Occipital lobe (tissue), 2 donors: Measurements from ENCODE around the gene SKIC8. TPM values are rescaled to one million over a fixed set of nuclear protein-coding genes. Genes with fewer than 3 reads are reported as not detected.

Source experiments
- DNase-seq: peaks from one replicate; lab custom pipeline; 2025; lab: John Stamatoyannopoulos, UW
- total RNA-seq: library from RNA; depleted of rRNA; stranded (reverse); fragments of >200 nt; gene quantifications from one replicate; pipeline ENCODE4 v1.2.3, GENCODE V29; 2014

The SKIC8 gene
- 55.4 TPM for total RNA-seq

DNA sequence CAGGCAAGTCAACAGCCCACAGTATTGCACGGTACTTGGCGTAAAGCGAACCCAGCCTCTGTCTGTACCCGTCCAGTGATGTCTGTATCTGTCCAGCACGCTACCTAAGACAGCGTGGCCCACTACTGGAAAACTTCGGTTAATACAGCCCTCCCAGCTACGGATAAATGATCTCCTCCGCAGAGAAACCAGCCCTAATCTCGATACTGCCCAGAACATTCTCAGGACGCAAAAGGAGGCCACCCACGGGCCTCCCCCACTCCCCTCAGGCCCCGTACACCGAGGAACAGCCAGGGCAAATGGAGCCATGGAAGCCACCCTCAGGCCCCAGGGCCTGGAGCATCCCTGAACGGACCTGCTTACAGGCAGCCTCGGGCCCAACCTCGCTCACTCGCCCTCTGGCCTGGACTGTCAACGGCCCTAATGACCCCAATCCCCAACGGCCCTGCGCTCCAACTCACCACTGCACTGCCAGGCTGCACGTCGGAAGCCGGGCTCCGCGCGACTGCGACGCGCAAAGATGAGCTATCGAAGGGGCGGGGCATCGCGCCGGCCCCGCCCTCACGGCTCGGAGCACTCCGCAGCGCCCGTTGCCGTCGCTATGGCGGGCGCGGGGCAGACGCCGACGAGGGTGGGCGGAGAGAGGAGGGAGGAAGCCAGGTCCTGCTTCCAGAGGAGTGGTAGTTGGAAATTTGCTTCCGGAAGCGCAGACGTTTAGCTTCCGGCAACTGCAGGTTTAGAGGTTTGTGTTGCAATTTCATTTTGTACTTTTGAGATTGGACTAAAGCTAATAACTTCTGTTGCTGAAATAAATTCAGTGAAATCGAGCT, at the start of gene SKIC8:
Gene SKIC8, minus strand, starts transcription at position 509 of the 830 bp plus-strand sequence. CDS start 3,923 bp downstream, outside the sequence.
- DNase-seq: peak; percentile 86

- DNase-seq: no peak
Measured at GRCh38 chr15:78347586-78348543, 48.5 kb upstream of the SKIC8 start.

DNA sequence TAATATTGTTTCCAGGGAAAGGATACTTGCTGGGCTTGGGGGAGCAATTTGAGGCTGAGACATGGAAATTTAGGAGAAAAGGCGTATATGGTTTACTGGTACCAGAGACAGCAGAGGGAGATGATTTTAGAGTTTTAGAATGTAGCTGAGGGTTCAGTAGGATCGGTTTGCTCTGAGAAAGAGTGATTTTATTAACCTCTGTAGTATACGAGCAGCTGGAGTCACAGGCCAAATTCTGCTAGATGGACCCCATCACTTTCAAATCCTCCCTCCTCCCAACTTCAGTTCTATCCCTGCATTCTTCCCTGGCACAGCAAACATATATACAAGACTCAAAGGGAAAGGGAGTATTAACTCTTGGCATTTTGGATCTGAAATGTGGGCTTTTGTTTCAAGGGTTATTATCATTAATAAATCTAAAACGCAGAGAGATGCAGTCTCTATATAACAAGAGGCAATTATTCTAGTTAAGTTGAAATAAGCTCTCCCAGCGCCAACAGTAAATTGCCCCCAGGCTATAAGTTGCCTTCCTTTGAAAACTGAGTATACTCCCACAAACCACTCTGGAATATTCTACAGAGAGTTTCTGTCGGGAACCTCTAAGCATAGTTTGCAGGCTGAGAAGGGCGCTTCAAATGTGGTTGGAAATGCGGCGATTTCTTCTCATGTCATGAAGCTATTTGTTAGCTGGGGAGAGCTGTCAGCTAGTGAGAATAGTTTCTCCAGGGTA, 46.2 kb upstream of the SKIC8 start:
- no peak for DNase-seq

DNA sequence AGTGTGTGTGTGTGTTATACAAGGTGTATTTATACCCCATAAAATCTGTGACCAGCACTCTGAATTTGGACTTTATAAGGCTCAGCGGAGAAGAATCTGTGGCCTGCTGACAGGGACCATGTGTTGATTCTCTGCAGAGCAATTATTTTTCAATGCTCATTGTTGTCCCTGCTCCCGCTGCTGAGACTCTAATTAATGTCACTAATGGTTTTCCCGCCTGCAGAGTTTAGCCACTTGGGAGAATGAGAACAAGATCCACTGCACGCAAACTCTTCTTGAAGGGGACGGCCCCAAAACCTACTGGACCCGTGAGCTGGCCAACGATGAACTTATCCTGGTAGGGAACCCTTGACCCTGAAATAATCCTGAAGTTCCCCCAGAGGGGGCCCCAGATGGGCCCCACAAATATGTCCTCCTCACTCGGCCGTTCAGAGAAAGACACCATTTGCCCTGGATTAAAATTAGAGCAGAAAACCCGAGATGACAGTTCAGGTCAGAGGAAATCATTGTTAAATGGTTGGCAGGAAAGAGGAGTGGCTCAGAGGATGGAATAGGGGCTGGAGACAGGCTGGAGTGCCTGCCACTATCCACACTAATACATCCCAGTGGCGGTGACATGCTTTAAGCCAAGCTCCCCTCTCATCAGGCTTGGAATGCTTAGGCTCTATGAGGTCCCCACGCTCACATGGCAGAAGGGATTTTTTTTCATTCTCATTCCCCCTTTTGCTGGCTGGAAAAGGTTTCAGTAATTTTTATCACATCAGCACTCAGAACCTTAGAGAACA, 44.1 kb upstream of the SKIC8 start:
- no peak for DNase-seq

DNA sequence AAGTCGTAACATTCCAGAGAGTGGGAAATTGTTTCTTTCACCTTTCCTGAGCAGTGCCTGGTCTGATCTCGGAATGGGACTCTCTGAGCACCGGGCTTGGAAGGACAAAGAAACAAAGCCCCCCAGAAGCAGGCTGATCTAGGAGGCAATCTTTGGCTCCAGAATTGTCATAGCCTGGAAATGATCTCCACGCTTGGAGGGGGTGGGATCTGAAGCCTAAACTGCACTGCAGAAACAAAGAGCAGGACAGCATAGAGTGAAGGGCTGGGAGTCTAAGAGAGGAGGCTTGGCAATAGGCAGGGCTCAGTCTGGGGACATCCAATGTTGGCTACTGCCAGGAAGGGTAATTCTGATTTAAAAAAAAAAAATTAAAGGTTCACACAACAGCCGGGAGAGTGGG, 42.6 kb upstream of the SKIC8 start:
- no peak for DNase-seq

- DNase-seq: no peak
Measured at GRCh38 chr15:78341057-78341987, 41.9 kb upstream of the SKIC8 start.

DNA sequence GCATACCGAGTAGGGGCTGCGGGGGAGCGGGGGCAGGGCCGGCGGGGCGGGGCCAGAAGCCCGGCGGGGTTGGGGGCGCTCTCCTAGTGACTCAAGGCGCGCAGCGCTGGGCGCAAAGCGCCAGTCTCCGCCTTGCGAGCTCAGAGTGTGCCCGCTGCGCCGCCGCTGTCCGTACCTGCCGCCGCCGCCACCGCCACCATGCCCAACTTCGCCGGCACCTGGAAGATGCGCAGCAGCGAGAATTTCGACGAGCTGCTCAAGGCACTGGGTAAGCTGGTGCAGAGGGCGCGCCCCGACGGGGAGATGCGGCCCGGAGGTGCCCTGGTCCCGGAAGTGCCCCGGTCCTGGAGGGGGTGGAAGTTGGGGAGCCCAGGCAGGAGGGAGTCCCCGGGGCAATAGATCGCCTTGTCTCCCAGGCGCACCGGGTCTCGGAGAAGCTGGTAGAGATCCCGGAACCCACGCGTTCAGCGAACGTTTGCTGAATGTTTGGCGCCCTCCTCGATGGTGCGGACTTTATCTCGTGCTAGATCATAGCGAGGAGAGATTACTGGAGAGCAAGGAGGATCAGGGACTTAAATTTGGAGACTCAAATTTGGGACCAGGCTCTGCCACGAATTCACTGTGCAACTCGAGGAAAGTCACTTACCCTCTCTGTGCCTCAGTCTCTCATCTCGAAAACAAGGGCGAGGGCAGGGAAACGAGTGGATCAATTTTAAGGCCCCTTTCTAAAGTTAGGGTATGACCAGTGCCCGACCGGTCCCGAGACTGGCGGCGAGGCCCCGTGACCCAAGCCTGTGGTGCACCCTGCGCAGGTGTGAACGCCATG, 41.0 kb upstream of the SKIC8 start, which contains the start of gene CRABP1:
Gene CRABP1, plus strand, starts transcription at position 123 of the 826 bp plus-strand sequence. Its CDS starts 76 bp downstream, at position 199.
- no peak for DNase-seq

DNA sequence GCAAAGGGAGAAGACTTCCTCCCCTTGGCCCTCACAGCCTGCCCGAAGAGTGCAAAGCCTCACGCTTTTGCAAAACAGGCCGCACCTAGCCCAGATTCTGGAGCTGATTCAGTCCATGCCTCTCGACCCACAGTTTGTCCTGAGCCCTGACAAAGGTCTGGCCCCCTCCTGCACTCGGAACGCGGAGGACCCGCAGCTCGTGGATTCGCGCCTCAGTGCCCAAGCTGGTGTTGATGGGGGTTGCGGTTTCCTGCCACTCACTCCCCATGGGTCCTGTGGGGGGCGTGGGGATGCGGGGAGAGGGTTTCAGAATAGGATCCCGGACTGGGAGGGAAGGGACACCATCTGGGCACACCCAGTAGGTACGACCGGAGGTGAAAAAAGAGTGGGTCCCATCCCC, 40.1 kb upstream of the SKIC8 start:
- no peak for DNase-seq

DNA sequence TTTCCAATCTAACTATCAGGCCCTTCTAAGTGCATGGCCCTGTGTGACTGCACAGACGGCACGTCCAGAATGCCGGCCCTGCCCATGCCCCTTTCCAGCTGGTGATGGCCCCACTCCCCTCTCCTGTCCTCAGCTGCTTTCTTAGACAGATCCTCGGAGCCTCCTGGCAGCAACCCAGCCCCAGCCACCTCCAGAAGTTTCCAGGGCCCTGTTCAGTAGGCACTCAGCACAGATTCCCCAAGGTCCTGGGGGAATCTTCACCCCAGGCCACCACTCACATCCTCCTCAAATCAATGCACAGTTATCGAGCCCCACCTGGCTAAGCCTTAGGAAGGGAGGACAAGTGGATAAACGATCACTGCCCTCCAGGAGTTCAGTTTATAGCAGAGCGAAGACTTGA, 39.4 kb upstream of the SKIC8 start:
- DNase-seq: no peak

DNA sequence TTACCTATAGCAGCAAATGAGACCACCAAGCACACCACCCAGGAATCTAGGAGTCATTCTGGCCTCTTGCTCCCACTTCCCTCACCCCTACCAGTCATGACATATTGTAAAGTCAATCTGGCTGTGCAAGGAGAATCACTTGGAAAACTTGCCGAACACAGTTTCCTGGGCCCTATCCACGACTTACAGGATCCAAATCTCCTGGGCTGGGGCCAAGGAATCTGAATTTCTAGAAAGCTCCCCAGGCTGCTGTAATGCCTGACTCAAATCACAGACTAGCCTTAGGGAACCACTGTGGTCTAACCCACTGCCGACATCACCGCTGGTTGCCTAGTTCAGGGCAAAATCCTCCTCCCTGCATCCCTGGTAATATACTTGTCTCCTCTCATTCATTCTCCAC, 36.6 kb upstream of the SKIC8 start:
- DNase-seq: no peak

GRCh38 chr15:78334845-78335244, 35.4 kb upstream of the SKIC8 start:
- no peak for DNase-seq

DNA sequence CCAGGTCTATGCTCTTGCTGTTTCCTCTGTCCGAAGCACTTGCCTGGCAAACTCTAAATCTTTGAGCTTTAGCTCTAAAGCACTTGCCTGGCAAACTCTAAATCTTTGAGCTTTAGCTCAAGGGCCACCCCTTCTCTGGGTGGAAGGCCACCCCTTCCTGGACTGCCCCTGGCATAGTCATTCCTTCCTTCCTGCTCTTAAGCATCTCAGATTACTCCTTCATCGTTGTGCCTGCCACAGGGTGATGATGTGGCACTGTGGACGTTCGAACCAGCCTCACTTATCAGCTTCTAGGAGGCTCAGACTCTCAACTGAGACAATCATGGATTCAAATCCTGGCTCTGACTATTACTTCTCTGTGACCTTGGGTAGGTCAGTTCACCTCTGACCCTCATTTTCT, 30.2 kb upstream of the SKIC8 start:
- DNase-seq: no peak

GRCh38 chr15:78327466-78327865, 28.1 kb upstream of the SKIC8 start:
- no peak for DNase-seq

DNA sequence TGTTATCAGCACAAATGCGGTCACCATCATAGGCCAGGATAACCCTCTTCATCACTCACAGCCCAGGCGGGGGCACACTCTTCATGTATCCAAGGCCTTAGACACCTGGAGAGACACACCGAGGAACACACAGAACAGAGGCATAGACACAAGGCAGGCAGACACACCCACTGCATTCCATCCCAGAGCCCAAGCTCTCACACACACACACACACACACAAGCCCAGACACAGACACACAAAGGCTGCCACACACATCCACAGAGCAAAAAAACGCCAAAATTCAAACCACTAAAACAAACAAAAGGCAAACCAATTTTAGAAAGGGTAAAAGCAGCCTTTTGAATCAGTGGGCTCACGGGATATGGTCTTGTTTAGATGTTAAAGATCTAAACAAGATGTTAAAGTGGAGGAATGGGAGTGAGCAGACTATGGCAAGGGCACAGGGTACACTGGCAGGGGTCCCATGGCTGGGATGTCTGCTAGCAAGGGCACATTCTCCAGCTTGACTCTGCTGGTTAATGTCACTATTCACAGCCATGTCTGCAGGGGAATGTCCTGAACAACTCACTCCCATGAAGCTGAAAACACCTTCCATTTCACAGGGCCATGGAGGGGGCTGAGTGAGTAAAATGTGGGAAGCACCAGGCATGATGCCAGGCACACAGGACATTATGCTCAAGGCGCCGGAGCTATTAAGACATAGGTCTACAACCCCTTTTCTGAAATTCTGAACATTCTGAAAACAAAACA, 25.9 kb upstream of the SKIC8 start:
- no peak for DNase-seq

GRCh38 chr15:78324144-78324543, 24.7 kb upstream of the SKIC8 start:
- no peak for DNase-seq

- no peak for DNase-seq
Measured at GRCh38 chr15:78323693-78324092, 24.3 kb upstream of the SKIC8 start.

DNA sequence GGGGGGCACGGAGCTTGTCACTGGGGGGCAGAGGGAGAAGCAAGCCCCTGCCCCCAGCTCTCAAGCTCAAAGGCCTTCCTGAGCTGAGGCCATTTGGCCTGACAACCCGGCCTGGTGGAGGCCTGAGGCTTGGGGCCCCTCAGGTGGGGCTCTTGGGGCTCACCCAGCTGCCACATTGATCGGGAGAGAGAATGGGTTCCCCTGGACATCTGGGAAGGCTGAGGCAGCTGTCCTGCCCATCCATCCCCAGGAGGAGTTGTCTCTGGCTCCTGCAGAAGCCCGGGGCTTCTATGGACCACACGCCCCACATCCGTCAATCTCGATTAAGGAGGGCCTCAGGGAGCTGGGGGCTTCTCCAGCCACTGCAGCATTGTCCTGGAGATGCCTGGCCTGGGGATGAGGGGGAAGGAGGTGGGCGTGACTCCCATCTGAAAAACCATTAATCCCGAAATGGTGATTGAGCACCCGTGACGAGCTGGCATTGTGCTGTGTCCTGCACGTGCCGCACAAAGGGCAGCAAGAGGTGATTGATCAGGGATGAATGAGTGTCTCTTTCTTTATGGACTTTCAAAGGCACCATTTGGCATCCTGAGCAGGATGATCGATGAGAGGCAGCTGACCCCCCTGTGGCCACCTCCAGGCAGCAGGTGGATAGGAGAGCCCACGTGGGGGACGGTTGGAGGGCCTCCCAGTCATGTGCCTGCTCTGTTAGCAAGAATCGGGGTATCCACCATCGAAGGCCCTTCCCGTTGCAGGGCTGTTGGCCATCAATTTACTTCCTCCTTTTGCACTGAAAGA, 23.5 kb upstream of the SKIC8 start:
- no peak for DNase-seq
